BJ (cell line): ENCODE results near the gene S1PR3. TPM values are rescaled to one million over a fixed set of nuclear protein-coding genes. Genes with fewer than 3 reads are reported as not detected.

Experiments
- CTCF ChIA-PET: fragments of 350-600 bp; formaldehyde crosslinking; extraction: SDS; loops from one replicate; lab custom pipeline; 2021; ENCODE audit warnings: antibody characterized with exemption, inconsistent platforms; lab: Yijun Ruan, JAX
- POLR2A ChIA-PET: fragments of 300-600 bp; sonication (Branson Sonifier 250); formaldehyde crosslinking; extraction: SDS; loops from one replicate; lab custom pipeline; 2021; ENCODE audit warnings: antibody characterized with exemption; lab: Charles Lee
- DNase-seq: peaks from one replicate; pipeline ENCODE4 v3.0.0-alpha.2; 2011; ENCODE audit warnings: low read depth
- H3K27me3 ChIP-seq: 2 replicates; pipeline ENCODE4 v1.6.0; 2011; ENCODE audit warnings: low read length; ENCODE audit not compliant: control insufficient read depth, insufficient read depth
- H3K36me3 ChIP-seq: 2 replicates; pipeline ENCODE4 v1.5.1; 2011; ENCODE audit warnings: low read length; ENCODE audit not compliant: control insufficient read depth, insufficient read depth
- H3K4me3 ChIP-seq: 2 replicates; pipeline ENCODE4 v1.5.1; 2011; ENCODE audit warnings: low read depth, mild to moderate bottlenecking, control low read depth, low read length
- CTCF ChIP-seq: IDR thresholded peaks from 2 replicates; pipeline ENCODE4 v1.5.1; 2011; ENCODE audit warnings: low read depth, mild to moderate bottlenecking, control low read depth, inconsistent platforms, low read length, moderate library complexity; ENCODE audit not compliant: insufficient read depth
- polyA plus RNA-seq: library from polyadenylated mRNA; depleted of rRNA; stranded (reverse); fragments of >200 nt; gene quantifications from 2 replicates; pipeline ENCODE4 v1.2.3, GENCODE V29; 2011

S1PR3 gene
- polyA plus RNA-seq, 1 experiment = 20.3 TPM

- no peak for DNase-seq
- POLR2A ChIA-PET = no interaction called here
- H3K36me3 ChIP-seq = no peaks in the 10 kb centered on the region
- H3K4me3 ChIP-seq = no peak overlapping the region
- no peaks in the 10 kb centered on the region for H3K27me3 ChIP-seq
- no peak for TF ChIP-seq CTCF
- CTCF ChIA-PET = interaction anchor here (0.7 kb wide), 1 partner anchor 15 kb away, joined by 3 read pairs; no protein-coding TSS in a partner anchor
These were observed 41.8 kb upstream of the S1PR3 start for GRCh38 chr9:88949425-88949824.

GRCh38 chr9:88949961-88950340, 41.3 kb upstream of the S1PR3 start:
- ChIA-PET CTCF (interaction anchor here (0.7 kb wide), 1 partner anchor 15 kb away, joined by 3 read pairs; no protein-coding TSS in a partner anchor), POLR2A (no interaction called here)
- no peaks in the 10 kb centered on the region for H3K27me3 ChIP-seq
- TF ChIP-seq CTCF = no peak
- no peaks in the 10 kb centered on the region for H3K36me3 ChIP-seq
- no peak for DNase-seq
- no peak overlapping the region for H3K4me3 ChIP-seq

- DNase-seq = peak; percentile 75
- H3K27me3 ChIP-seq = no peaks in the 10 kb centered on the region
- TF ChIP-seq CTCF = no peak
- no peak overlapping the region for H3K4me3 ChIP-seq
- ChIA-PET CTCF (no interaction called here), POLR2A (no interaction called here)
- no peaks in the 10 kb centered on the region for H3K36me3 ChIP-seq
These were observed 40.7 kb upstream of the S1PR3 start for GRCh38 chr9:88950341-88951154.

- no peak for TF ChIP-seq CTCF
- POLR2A ChIA-PET = no interaction called here
These were observed 40.1 kb upstream of the S1PR3 start for GRCh38 chr9:88951155-88951542.

GRCh38 chr9:88952086-88952615, 39.1 kb upstream of the S1PR3 start:
- Histone ChIP-seq H3K4me3 (no peak overlapping the region), H3K27me3 (no peaks in the 10 kb centered on the region; the same call in none of the 2 replicates), H3K36me3 (no peaks in the 10 kb centered on the region)
- no peak for DNase-seq
- ChIA-PET POLR2A (no interaction called here), CTCF (interaction anchor here (0.5 to 1.1 kb wide), 3 partner anchors 16 to 172 kb away, joined by 3 read pairs; no protein-coding TSS in a partner anchor)
- TF ChIP-seq CTCF = no peak

More at GRCh38 chr9:88951155-88951542, 40.1 kb upstream of the S1PR3 start:
- Histone ChIP-seq H3K4me3 (no peak overlapping the region), H3K36me3 (no peaks in the 10 kb centered on the region), H3K27me3 (no peaks in the 10 kb centered on the region; the same call in none of the 2 replicates)
- no peak for DNase-seq
- CTCF ChIA-PET = no interaction called here
